Activated T-helper 17 cell treated with anti-CD3 and anti-CD28 coated beads, Interleukin-2, amount 50 U/mL, for 72 hours (primary cell): ENCODE measurements around the gene PDE9A. TPM values are rescaled to one million over a fixed set of nuclear protein-coding genes. Genes with fewer than 3 reads are reported as not detected.

Experiments used
- ATAC-seq: fragments of 150-1000 bp; cut with Tn5 transposase; replicated peaks from 2 replicates; pipeline ENCODE4 v1.10.0; 2021; ENCODE audit warnings: mild to moderate bottlenecking, moderate library complexity
- H3K27ac Mint-ChIP-seq: one replicate; pipeline ENCODE4 v1.8.0; 2022; ENCODE audit warnings: mixed read lengths
- H3K27me3 Mint-ChIP-seq: one replicate; pipeline ENCODE4 v1.8.0; 2022; ENCODE audit warnings: mixed read lengths
- H3K36me3 Mint-ChIP-seq: one replicate; pipeline ENCODE4 v1.8.0; 2022; ENCODE audit warnings: low read depth, mild to moderate bottlenecking, mixed read lengths
- H3K4me1 Mint-ChIP-seq: one replicate; pipeline ENCODE4 v1.8.0; 2022; ENCODE audit warnings: mixed read lengths
- H3K4me3 Mint-ChIP-seq: one replicate; pipeline ENCODE4 v1.8.0; 2022; ENCODE audit warnings: mild to moderate bottlenecking, mixed read lengths
- H3K9me3 Mint-ChIP-seq: one replicate; pipeline ENCODE4 v1.8.0; 2022; ENCODE audit warnings: mixed read lengths
- total RNA-seq, 2 donors: library from RNA; stranded (reverse); gene quantifications; one replicate each; pipeline ENCODE4 v1.2.3, GENCODE V29; 2022

Gene PDE9A
- total RNA-seq, 2 donors from 2014 or later, result 0.95 to 6.9 TPM

GRCh38 chr21:42631142-42631541 lies 22.3 kb upstream of the PDE9A start:
- no peak overlapping the region for H3K27ac Mint-ChIP-seq
- no peak for ATAC-seq

DNA sequence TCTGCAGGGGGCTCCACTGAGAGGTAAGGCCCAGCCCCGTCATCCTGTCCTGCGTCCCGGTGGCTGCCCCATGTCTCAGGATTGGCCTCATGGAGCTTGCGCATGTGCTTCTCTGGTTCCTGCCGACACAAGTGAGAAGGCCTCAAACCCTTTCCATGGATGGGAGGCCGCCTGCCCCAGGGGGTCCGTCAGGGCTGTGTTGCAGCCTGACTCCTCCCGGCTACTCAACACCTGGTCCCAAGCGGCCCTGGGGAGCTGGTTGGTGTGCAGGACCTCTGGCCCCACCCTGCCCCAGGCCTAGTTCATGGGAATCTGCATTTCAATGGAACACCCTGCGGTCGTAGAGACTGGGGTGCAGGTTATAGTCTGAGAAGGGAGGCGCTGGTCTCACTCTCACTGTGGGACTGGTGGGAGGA lies 21.1 kb upstream of the PDE9A start:
- Mint-ChIP-seq H3K4me3 (no peak overlapping the region), H3K36me3 (no peaks in the 10 kb centered on the region), H3K27ac (no peak overlapping the region), H3K4me1 (no peaks in the 10 kb centered on the region), H3K9me3 (no peaks in the 10 kb centered on the region), H3K27me3 (no peaks in the 10 kb centered on the region)
- no peak for ATAC-seq

More at GRCh38 chr21:42631142-42631541, 22.3 kb upstream of the PDE9A start:
- Mint-ChIP-seq H3K36me3 (no peaks in the 10 kb centered on the region), H3K4me1 (no peaks in the 10 kb centered on the region), H3K9me3 (no peaks in the 10 kb centered on the region), H3K27me3 (no peaks in the 10 kb centered on the region), H3K4me3 (no peak overlapping the region)

DNA sequence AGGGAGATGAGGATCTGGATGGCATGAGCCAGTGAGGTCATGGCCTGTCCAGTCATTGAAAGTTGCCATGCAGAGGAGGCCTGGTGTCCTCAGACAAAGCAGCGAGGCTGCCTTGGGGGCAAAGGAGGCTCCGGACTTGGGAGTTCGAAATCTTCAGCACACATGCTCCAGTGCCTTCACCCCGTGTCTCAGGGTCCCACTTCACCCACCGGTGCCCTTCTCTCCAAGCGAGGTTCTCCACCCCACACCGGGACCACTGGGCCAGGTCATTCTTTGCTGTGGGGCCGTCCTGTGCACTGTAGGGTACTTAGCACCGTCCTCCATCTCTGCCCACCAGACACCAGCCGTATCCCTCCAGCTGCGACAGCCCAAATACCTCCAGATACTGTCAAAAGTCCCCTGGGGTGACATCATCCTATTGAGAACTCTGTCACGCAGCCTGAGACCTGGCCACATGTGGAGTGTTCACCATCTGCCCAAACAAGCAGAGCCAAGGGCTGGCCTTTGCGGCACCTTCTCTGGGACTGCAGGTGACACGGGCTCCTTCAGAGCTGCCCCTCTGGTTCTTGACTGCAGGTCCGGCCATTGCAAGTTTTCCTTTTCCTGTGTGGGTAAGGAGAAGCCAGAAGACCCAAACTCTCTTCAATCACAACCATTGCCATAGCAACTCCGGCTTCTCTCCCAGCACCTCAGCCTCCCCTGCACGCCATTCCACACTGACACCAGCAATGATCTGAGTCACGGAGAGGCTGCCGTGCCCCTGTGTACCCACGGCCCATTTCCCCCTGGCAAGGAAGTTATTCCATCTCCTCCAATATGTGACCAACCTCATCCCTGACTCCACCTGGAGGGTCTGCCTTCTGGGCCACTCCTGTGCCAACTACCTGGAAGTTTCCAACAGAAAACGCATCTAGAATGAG lies 20.4 kb upstream of the PDE9A start:
- no peaks in the 10 kb centered on the region for H3K9me3 Mint-ChIP-seq
- H3K4me3 Mint-ChIP-seq, result no peak overlapping the region
- H3K4me1 Mint-ChIP-seq, result no peaks in the 10 kb centered on the region
- ATAC-seq, result no peak
- no peaks in the 10 kb centered on the region for H3K36me3 Mint-ChIP-seq
- H3K27ac Mint-ChIP-seq, result no peak overlapping the region
- H3K27me3 Mint-ChIP-seq, result no peaks in the 10 kb centered on the region

GRCh38 chr21:42633858-42634257 lies 19.6 kb upstream of the PDE9A start:
- Mint-ChIP-seq H3K27me3 (no peaks in the 10 kb centered on the region), H3K27ac (no peak overlapping the region), H3K36me3 (no peaks in the 10 kb centered on the region), H3K9me3 (no peaks in the 10 kb centered on the region), H3K4me3 (no peak overlapping the region), H3K4me1 (no peaks in the 10 kb centered on the region)
- no peak for ATAC-seq

DNA sequence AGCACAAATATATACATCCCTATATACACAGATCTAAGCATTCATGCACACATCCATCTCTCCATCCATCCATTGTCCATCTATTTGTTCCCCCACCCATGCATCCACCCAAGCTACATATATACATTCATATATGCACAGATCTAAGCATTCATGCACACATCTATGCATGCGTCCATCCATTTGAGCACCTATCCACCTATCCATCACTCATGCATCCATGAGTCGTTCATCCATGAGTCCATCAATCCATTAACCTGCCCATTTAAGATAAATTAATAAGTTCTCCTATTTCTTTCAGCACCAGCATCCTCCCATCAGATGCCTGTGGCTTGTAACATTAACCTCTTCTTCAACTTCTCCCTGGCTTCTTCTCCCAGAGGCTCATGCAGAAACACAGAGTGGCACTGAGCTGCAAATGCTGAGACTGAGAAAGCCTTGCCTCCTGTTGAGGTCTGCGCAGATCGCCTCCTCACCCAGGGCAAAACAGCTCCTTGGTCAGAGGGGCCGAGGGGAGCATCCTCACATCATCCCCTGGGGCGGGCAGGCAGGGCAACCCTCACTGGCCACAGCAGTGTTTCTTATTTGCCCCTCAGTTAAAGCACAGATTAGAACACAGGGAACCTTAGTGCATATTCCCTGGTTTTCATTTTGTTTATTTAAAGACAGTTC lies 17.4 kb upstream of the PDE9A start:
- Mint-ChIP-seq H3K4me1 (no peaks in the 10 kb centered on the region), H3K27ac (no peak overlapping the region), H3K27me3 (no peaks in the 10 kb centered on the region), H3K9me3 (no peaks in the 10 kb centered on the region), H3K4me3 (no peak overlapping the region), H3K36me3 (no peaks in the 10 kb centered on the region)
- no peak for ATAC-seq

GRCh38 chr21:42636520-42637266 lies 16.7 kb upstream of the PDE9A start:
- H3K36me3 Mint-ChIP-seq, result no peaks in the 10 kb centered on the region
- no peak overlapping the region for H3K4me3 Mint-ChIP-seq
- H3K9me3 Mint-ChIP-seq, result no peaks in the 10 kb centered on the region
- no peak for ATAC-seq
- no peaks in the 10 kb centered on the region for H3K27me3 Mint-ChIP-seq
- H3K27ac Mint-ChIP-seq, result no peak overlapping the region
- no peaks in the 10 kb centered on the region for H3K4me1 Mint-ChIP-seq

GRCh38 chr21:42637267-42638041 lies 16.0 kb upstream of the PDE9A start:
- Mint-ChIP-seq H3K4me1 (no peaks in the 10 kb centered on the region), H3K27me3 (peaks cover 6% of the 10 kb centered on the region), H3K4me3 (no peak overlapping the region), H3K9me3 (no peaks in the 10 kb centered on the region), H3K27ac (no peak overlapping the region), H3K36me3 (no peaks in the 10 kb centered on the region)
- no peak for ATAC-seq

DNA sequence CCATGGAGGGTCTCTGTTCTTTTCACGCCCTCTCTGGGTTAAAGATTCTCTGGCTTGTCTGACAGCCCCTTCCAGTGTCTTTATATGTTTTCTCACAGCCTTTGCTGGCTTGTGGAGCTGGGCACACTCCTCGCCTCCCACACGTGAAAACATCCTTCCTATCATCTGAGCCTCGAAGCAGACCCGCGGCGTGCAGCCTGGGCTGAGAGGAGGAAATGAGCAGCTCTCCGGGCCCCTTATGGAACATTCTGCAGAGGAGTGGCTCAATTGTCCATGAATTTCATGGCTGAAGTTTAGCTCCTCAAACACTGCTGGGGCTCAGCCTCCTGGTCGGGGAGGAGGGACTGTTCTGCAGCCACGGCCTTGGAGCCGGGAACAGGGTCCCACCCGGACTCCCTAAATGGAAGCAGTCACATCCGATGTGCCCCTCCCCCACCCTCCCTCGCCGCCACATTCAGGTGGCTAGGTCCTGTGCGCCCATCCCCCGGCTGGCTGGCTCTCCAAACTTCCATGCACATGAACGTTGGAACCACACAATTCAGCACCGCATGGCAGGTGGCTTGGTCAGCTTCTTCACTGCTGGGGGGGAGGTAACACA lies 15.1 kb upstream of the PDE9A start:
- no peak overlapping the region for H3K27ac Mint-ChIP-seq
- no peak for ATAC-seq
- no peaks in the 10 kb centered on the region for H3K9me3 Mint-ChIP-seq
- H3K4me3 Mint-ChIP-seq, result no peak overlapping the region
- peaks cover 9% of the 10 kb centered on the region for H3K27me3 Mint-ChIP-seq
- no peaks in the 10 kb centered on the region for H3K4me1 Mint-ChIP-seq
- H3K36me3 Mint-ChIP-seq, result no peaks in the 10 kb centered on the region

- no peaks in the 10 kb centered on the region for H3K36me3 Mint-ChIP-seq
- H3K4me1 Mint-ChIP-seq, result no peaks in the 10 kb centered on the region
- H3K27ac Mint-ChIP-seq, result no peak overlapping the region
- no peak overlapping the region for H3K4me3 Mint-ChIP-seq
- H3K27me3 Mint-ChIP-seq, result peaks cover 9% of the 10 kb centered on the region
- no peak for ATAC-seq
- H3K9me3 Mint-ChIP-seq, result no peaks in the 10 kb centered on the region
Measured at GRCh38 chr21:42639646-42640152, 13.7 kb upstream of the PDE9A start.

- H3K27me3 Mint-ChIP-seq, result peaks cover 9% of the 10 kb centered on the region
- H3K4me3 Mint-ChIP-seq, result no peak overlapping the region
- H3K36me3 Mint-ChIP-seq, result no peaks in the 10 kb centered on the region
- ATAC-seq, result no peak
- H3K4me1 Mint-ChIP-seq, result no peaks in the 10 kb centered on the region
- no peaks in the 10 kb centered on the region for H3K9me3 Mint-ChIP-seq
- no peak overlapping the region for H3K27ac Mint-ChIP-seq
Measured at GRCh38 chr21:42640486-42640885, 12.9 kb upstream of the PDE9A start.

- Mint-ChIP-seq H3K27me3 (peaks cover 9% of the 10 kb centered on the region), H3K27ac (no peak overlapping the region), H3K4me1 (no peaks in the 10 kb centered on the region), H3K36me3 (no peaks in the 10 kb centered on the region), H3K4me3 (no peak overlapping the region), H3K9me3 (no peaks in the 10 kb centered on the region)
- no peak for ATAC-seq
Measured at GRCh38 chr21:42641311-42642218, 11.9 kb upstream of the PDE9A start.

GRCh38 chr21:42642219-42642745 lies 11.1 kb upstream of the PDE9A start:
- Mint-ChIP-seq H3K27me3 (peaks cover 9% of the 10 kb centered on the region), H3K4me1 (no peaks in the 10 kb centered on the region), H3K4me3 (no peak overlapping the region), H3K36me3 (no peaks in the 10 kb centered on the region), H3K9me3 (no peaks in the 10 kb centered on the region), H3K27ac (no peak overlapping the region)
- no peak for ATAC-seq
